AG09319 (cell line): Measurements from ENCODE around the gene COL8A2.

ENCODE experiments used
- DNase-seq: peaks from one replicate; pipeline ENCODE4 v3.0.0-alpha.2; 2010; ENCODE audit warnings: low read depth; ENCODE audit errors: extremely low read depth
- TF ChIP-seq, protein P1 (sequence below): IDR thresholded peaks from 2 replicates; pipeline ENCODE4 v1.5.1; 2011; ENCODE audit warnings: low read depth, mild to moderate bottlenecking, inconsistent platforms, low read length, moderate library complexity

Gene COL8A2

GRCh38 chr1:36166938-36167905 is 42.2 kb upstream of the COL8A2 start:
- no peak for DNase-seq
- TF ChIP-seq, protein P1, sequence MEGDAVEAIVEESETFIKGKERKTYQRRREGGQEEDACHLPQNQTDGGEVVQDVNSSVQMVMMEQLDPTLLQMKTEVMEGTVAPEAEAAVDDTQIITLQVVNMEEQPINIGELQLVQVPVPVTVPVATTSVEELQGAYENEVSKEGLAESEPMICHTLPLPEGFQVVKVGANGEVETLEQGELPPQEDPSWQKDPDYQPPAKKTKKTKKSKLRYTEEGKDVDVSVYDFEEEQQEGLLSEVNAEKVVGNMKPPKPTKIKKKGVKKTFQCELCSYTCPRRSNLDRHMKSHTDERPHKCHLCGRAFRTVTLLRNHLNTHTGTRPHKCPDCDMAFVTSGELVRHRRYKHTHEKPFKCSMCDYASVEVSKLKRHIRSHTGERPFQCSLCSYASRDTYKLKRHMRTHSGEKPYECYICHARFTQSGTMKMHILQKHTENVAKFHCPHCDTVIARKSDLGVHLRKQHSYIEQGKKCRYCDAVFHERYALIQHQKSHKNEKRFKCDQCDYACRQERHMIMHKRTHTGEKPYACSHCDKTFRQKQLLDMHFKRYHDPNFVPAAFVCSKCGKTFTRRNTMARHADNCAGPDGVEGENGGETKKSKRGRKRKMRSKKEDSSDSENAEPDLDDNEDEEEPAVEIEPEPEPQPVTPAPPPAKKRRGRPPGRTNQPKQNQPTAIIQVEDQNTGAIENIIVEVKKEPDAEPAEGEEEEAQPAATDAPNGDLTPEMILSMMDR, result no peak

GRCh38 chr1:36166136-36166535 is 41.1 kb upstream of the COL8A2 start:
- TF ChIP-seq, protein P1, result no peak
- DNase-seq, result no peak

- no peak for DNase-seq
- TF ChIP-seq, protein P1, result no peak
Observed at GRCh38 chr1:36165145-36165544, 40.1 kb upstream of the COL8A2 start.

- TF ChIP-seq, protein P1, result no peak
- no peak for DNase-seq
Observed at GRCh38 chr1:36164361-36164760, 39.3 kb upstream of the COL8A2 start.

DNA sequence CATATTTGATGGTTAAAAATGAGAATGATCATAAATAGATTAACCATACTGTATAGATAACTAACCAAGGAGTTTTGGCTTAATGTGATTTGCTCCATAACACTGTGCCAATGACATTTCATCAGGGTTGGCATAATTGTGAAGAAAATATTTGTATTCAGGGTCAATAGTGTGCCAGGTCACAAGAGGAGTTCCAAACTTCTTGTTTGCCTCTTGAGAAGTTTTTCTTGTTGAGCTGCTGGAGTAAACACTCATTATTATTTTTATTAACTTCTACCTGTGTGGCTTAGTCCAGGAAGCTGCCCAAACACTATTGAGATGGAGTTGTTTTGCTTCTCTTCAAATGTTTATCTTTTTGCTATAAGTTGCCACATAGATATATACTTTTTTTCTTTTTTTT is 38.4 kb upstream of the COL8A2 start:
- TF ChIP-seq, protein P1, result no peak
- DNase-seq, result no peak

- DNase-seq, result no peak
- TF ChIP-seq, protein P1, result no peak
Observed at GRCh38 chr1:36162680-36163239, 37.7 kb upstream of the COL8A2 start.
